Endothelial cell of umbilical vein (primary cell): Measurements from ENCODE around the gene SGCE. TPM values are rescaled to one million over a fixed set of nuclear protein-coding genes. Genes with fewer than 3 reads are reported as not detected.

Experiments used
- BruUV-seq: library from RNA; stranded (reverse); fragments of 400-500 nt; replicated peaks from 2 replicates; lab custom pipeline; 2021; lab: Mats Ljungman, UMichigan
- CTCF ChIA-PET: fragments of 300-600, 350-600 bp; sonication (Branson Sonifier 250); formaldehyde crosslinking; loops from one replicate; lab custom pipeline; 2021; ENCODE audit warnings: antibody characterized with exemption, inconsistent platforms; lab: Charles Lee
- POLR2A ChIA-PET: fragments of 300-600, 350-600 bp; sonication (Branson Sonifier 250); formaldehyde crosslinking; loops from one replicate; lab custom pipeline; 2021; ENCODE audit warnings: antibody characterized with exemption, inconsistent platforms; lab: Charles Lee
- DNase-seq: peaks from one replicate; pipeline ENCODE4 v3.0.0-alpha.2; 2011; ENCODE audit warnings: low read depth, low spot score
- FAIRE-seq: peaks from 2 replicates; lab custom pipeline; 2011; peaks lifted over from hg19 to GRCh38; lab: Jason Lieb, UNC
- H2AFZ ChIP-seq: 2 replicates; pipeline ENCODE4 v1.6.0; 2012; ENCODE audit warnings: low read depth, low read length, control low read depth, inconsistent platforms
- H3K27ac ChIP-seq: 2 replicates; pipeline ENCODE4 v1.5.1; 2011; ENCODE audit warnings: low read depth, mild to moderate bottlenecking, control low read depth, low read length, moderate library complexity; ENCODE audit not compliant: insufficient read depth
- H3K27me3 ChIP-seq, 2 experiments: 2 replicates each; pipeline versions ENCODE4 v1.6.0 to v1.6.1; 2011; ENCODE audit warnings: low read length in 2 of 2, mixed read lengths in 1 of 2; ENCODE audit not compliant: control insufficient read depth in 2 of 2, insufficient read depth in 2 of 2
- H3K36me3 ChIP-seq, 2 experiments: 2 replicates in 1 of 2; 3 replicates in 1 of 2; pipeline ENCODE4 v1.5.1; 2011; ENCODE audit warnings: low read length in 2 of 2, mild to moderate bottlenecking in 1 of 2, moderate library complexity in 1 of 2; ENCODE audit not compliant: control insufficient read depth in 2 of 2, insufficient read depth in 2 of 2; ENCODE audit errors: extremely low read depth in 1 of 2
- H3K4me1 ChIP-seq: 3 replicates; pipeline ENCODE4 v1.5.1; 2011; ENCODE audit warnings: mild to moderate bottlenecking, low read length; ENCODE audit not compliant: control insufficient read depth, insufficient read depth; ENCODE audit errors: extremely low read depth
- H3K4me2 ChIP-seq: 2 replicates; pipeline ENCODE4 v1.6.1; 2011; ENCODE audit warnings: low read length, control low read depth, mixed read lengths; ENCODE audit not compliant: insufficient read depth
- H3K4me3 ChIP-seq, 3 experiments: fragments of 200-600 bp in 1 of 3; sonication (generic), shearing (Covaris generic) in 1 of 3; replicated peaks in 1 of 3; 2 replicates each; pipeline ENCODE4 v1.5.1; 2011 to 2016; ENCODE audit warnings: control low read depth in 3 of 3, low read length in 3 of 3, mild to moderate bottlenecking in 2 of 3, inconsistent platforms in 1 of 3, low read depth in 1 of 3, moderate library complexity in 1 of 3; ENCODE audit not compliant: insufficient read depth in 1 of 3
- H3K79me2 ChIP-seq: 2 replicates; pipeline ENCODE4 v1.6.0; 2012; ENCODE audit warnings: low read length, inconsistent platforms; ENCODE audit not compliant: control insufficient read depth, insufficient read depth
- H3K9ac ChIP-seq: replicated peaks from 2 replicates; pipeline ENCODE3; 2011; ENCODE audit warnings: low read length, control low read depth; ENCODE audit not compliant: insufficient read depth; ENCODE audit errors: extremely low read depth
- H3K9me1 ChIP-seq: replicated peaks from 3 replicates; pipeline ENCODE4 v1.6.0; 2011; ENCODE audit warnings: mild to moderate bottlenecking, low read length; ENCODE audit not compliant: control insufficient read depth, insufficient read depth; ENCODE audit errors: extremely low read depth
- H3K9me3 ChIP-seq: replicated peaks from 2 replicates; pipeline ENCODE4 v1.5.1; 2012; ENCODE audit warnings: low read length, inconsistent platforms; ENCODE audit not compliant: control insufficient read depth, insufficient read depth
- H4K20me1 ChIP-seq: replicated peaks from 2 replicates; pipeline ENCODE3; 2011; ENCODE audit warnings: mild to moderate bottlenecking, low read length; ENCODE audit not compliant: control insufficient read depth, insufficient read depth; ENCODE audit errors: extremely low read depth
- CTCF ChIP-seq, 2 donors: IDR thresholded peaks; 1 replicate in 1 of 2; 2 replicates in 1 of 2; pipeline ENCODE4 v1.5.1; 2011; ENCODE audit warnings: low read length in 2 of 2, mild to moderate bottlenecking in 2 of 2, moderate library complexity in 2 of 2, control low read depth in 1 of 2, inconsistent platforms in 1 of 2, low read depth in 1 of 2; ENCODE audit not compliant: insufficient read depth in 1 of 2; ENCODE audit errors: extremely low read depth in 1 of 2
- EZH2 ChIP-seq: IDR thresholded peaks from 2 replicates; pipeline ENCODE4 v1.6.1; 2012; ENCODE audit warnings: borderline replicate concordance, low read depth, mild to moderate bottlenecking, moderate library complexity, low read length, inconsistent platforms; ENCODE audit not compliant: severe bottlenecking
- FOS ChIP-seq: IDR thresholded peaks from 2 replicates; pipeline ENCODE4 v1.6.1; 2011; ENCODE audit warnings: mild to moderate bottlenecking, low read length, moderate library complexity, borderline replicate concordance; ENCODE audit not compliant: insufficient read depth
- GATA2 ChIP-seq: IDR thresholded peaks from 2 replicates; pipeline ENCODE4 v1.7.0; 2011; ENCODE audit warnings: low read depth, mild to moderate bottlenecking, moderate library complexity, mixed read lengths, low read length; ENCODE audit not compliant: insufficient read length, insufficient read depth
- JUN ChIP-seq: IDR thresholded peaks from 2 replicates; pipeline ENCODE4 v1.6.1; 2011; ENCODE audit warnings: borderline replicate concordance, low read depth; ENCODE audit not compliant: insufficient read length, insufficient read depth
- MAX ChIP-seq: IDR thresholded peaks from 2 replicates; pipeline ENCODE4 v1.6.1; 2011; ENCODE audit not compliant: insufficient read depth, insufficient read length
- MYC ChIP-seq: IDR thresholded peaks from one replicate; pipeline ENCODE4 v1.6.1; 2011; ENCODE audit warnings: mild to moderate bottlenecking, low read depth, low read length
- POLR2A ChIP-seq: IDR thresholded peaks from 2 replicates; pipeline ENCODE4 v1.6.1; 2012; ENCODE audit warnings: low read depth, mild to moderate bottlenecking, control low read depth, low read length
- POLR2AphosphoS5 ChIP-seq: IDR thresholded peaks from 2 replicates; pipeline ENCODE4 v1.6.1; 2012; ENCODE audit warnings: low read depth, mild to moderate bottlenecking, control low read depth, low read length, moderate library complexity; ENCODE audit not compliant: insufficient read depth
- dilution Hi-C: fragments of 300-500 bp; cut with MboI; formaldehyde crosslinking; loops from one replicate; pipeline ENCODE4 v1.15.0; 2019; ENCODE audit warnings: low sequenced_read_pairs; ENCODE audit not compliant: extremely low pct_ligation_motif_present
- intact Hi-C: fragments of 100-400 bp; cut with micrococcal nuclease; formaldehyde crosslinking; loops from one replicate; pipeline ENCODE4 v1.10.0; 2022
- polyA plus RNA-seq, 4 experiments: library from polyadenylated mRNA; depleted of rRNA in 3 of 4; stranded (reverse) in 3 of 4; unstranded in 1 of 4; fragments of >200 nt; gene quantifications; 2 replicates each; pipeline versions ENCODE4 v1.2.1 to v1.2.3, GENCODE V29; 2011 to 2012; ENCODE audit warnings: missing spikeins in 1 of 4
- total RNA-seq: library from RNA; stranded (reverse); gene quantifications from 2 replicates; pipeline ENCODE4 v1.2.3, GENCODE V29; 2021

Gene SGCE
- total and polyA plus RNA-seq, 2 donors (not counting 3 experiments of a cell fraction or from before 2014, with no cell fraction given), result 46.8 to 53.3 TPM

- TF ChIP-seq JUN (no peak), CTCF (IDR thresholded peaks at IDR 0.05; ENCODE audit: extremely low read depth in 1 of 2, insufficient read depth in 1 of 2, low read depth in 1 of 2, low read length in 2 of 2) (no peak), FOS (no peak), MYC (no peak), GATA2 (no peak), POLR2A (no peak), POLR2AphosphoS5 (no peak), MAX (no peak), EZH2 (no peak)
- DNase-seq, result no peak
- Histone ChIP-seq H3K36me3 (no peaks in the 10 kb centered on the region), H3K9me1 (no peaks in the 10 kb centered on the region), H3K27me3 (no peaks in the 10 kb centered on the region), H3K9me3 (no peaks in the 10 kb centered on the region), H3K4me1 (no peaks in the 10 kb centered on the region), H3K27ac (no peak overlapping the region), H3K79me2 (no peaks in the 10 kb centered on the region), H3K4me3 (no peak overlapping the region), H3K4me2 (no peak overlapping the region), H2AFZ (no peak overlapping the region), H4K20me1 (no peaks in the 10 kb centered on the region), H3K9ac (no peak overlapping the region)
- no peak for FAIRE-seq
- CTCF ChIA-PET, result no interaction called here
- dilution Hi-C loops, result no loop called here
- BruUV-seq, result no TSS peak
- intact Hi-C loops, result no loop called here
- POLR2A ChIA-PET, result interaction anchor here (0.6 kb wide), 1 partner anchor 69 kb away, joined by 3 read pairs; no protein-coding TSS in a partner anchor
These were observed 23.4 kb upstream of the SGCE start for GRCh38 chr7:94679358-94679757.
